CD4-positive, alpha-beta T cell (primary cell): ENCODE measurements around the gene WDR93. TPM values are rescaled to one million over a fixed set of nuclear protein-coding genes. Genes with fewer than 3 reads are reported as not detected.

Experiments
- ATAC-seq: fragments of 200-7000 bp; cut with Tn5 transposase; one replicate; pipeline ENCODE4 v1.10.0; 2022; ENCODE audit warnings: mild to moderate bottlenecking; ENCODE audit not compliant: poor library complexity
- CTCF ChIA-PET: fragments of 350-600 bp; sonication (Branson Sonifier 250); formaldehyde crosslinking; loops from one replicate; lab custom pipeline; 2021; ENCODE audit warnings: antibody characterized with exemption, inconsistent platforms; lab: Charles Lee
- POLR2A ChIA-PET: fragments of 350-600 bp; sonication (Branson Sonifier 250); formaldehyde crosslinking; loops from one replicate; lab custom pipeline; 2021; ENCODE audit warnings: antibody characterized with exemption, inconsistent platforms; lab: Charles Lee
- DNase-seq, 14 experiments: peaks; one replicate each; pipeline ENCODE4 v3.0.0-alpha.2; 2013 to 2020; ENCODE audit warnings: mixed read lengths in 2 of 14
- H3K27ac ChIP-seq, 2 donors: one replicate each; pipeline versions ENCODE4 v1.5.1 to v1.7.0; 2013; ENCODE audit warnings: low read length in 2 of 2, low read depth in 1 of 2, mild to moderate bottlenecking in 1 of 2
- H3K27me3 ChIP-seq, 2 experiments: 1 replicate in 1 of 2; 2 replicates in 1 of 2; pipeline versions ENCODE4 v1.6.1 to v1.7.0; 2013; ENCODE audit warnings: low read length in 2 of 2, control low read depth in 1 of 2, mild to moderate bottlenecking in 1 of 2, moderate library complexity in 1 of 2; ENCODE audit not compliant: insufficient read depth in 2 of 2, control insufficient read depth in 1 of 2
- H3K36me3 ChIP-seq: one replicate; pipeline ENCODE4 v1.6.1; 2013; ENCODE audit warnings: low read length, control low read depth; ENCODE audit not compliant: insufficient read depth
- H3K4me1 ChIP-seq: one replicate; pipeline ENCODE4 v1.6.1; 2013; ENCODE audit warnings: low read length, control low read depth; ENCODE audit not compliant: insufficient read depth
- H3K4me3 ChIP-seq: one replicate; pipeline ENCODE4 v1.5.1; 2013; ENCODE audit warnings: mild to moderate bottlenecking, low read length, moderate library complexity
- H3K9me3 ChIP-seq, 2 experiments: 1 replicate in 1 of 2; 2 replicates in 1 of 2; pipeline versions ENCODE4 v1.6.1 to v1.7.0; 2013; ENCODE audit warnings: low read length in 2 of 2, mild to moderate bottlenecking in 2 of 2, control low read depth in 1 of 2, moderate library complexity in 1 of 2; ENCODE audit not compliant: control insufficient read depth in 1 of 2, insufficient read depth in 1 of 2
- H3K27ac Mint-ChIP-seq: one replicate; pipeline ENCODE4 v1.8.0; 2020; ENCODE audit warnings: mixed read lengths
- H3K27me3 Mint-ChIP-seq: one replicate; pipeline ENCODE4 v1.8.0; 2021; ENCODE audit warnings: mixed read lengths
- H3K36me3 Mint-ChIP-seq: one replicate; pipeline ENCODE4 v1.8.0; 2021; ENCODE audit warnings: low read depth, mixed read lengths
- H3K4me1 Mint-ChIP-seq: one replicate; pipeline ENCODE4 v1.8.0; 2021; ENCODE audit warnings: low read depth, mixed read lengths
- H3K4me3 Mint-ChIP-seq: one replicate; pipeline ENCODE4 v1.8.0; 2020; ENCODE audit warnings: mild to moderate bottlenecking, mixed read lengths
- H3K9me3 Mint-ChIP-seq: one replicate; pipeline ENCODE4 v1.8.0; 2020; ENCODE audit warnings: mixed read lengths
- intact Hi-C, 2 experiments: fragments of 100-400 bp; cut with DNase I in 1 of 2; cut with micrococcal nuclease in 1 of 2; formaldehyde crosslinking; loops; one replicate each; pipeline versions ENCODE4 v1.15.1 to v1.9.0; 2023 to 2025; cut with DNase I, micrococcal nuclease
- total RNA-seq, 174 experiments: library from RNA in 2 of 174; stranded (reverse) in 2 of 174; gene quantifications; one replicate each; pipeline ENCODE4 v1.2.3 and lab custom pipeline; 2021 to 2026
- TF ChIP-seq, protein P1 (sequence below): fragments of 200-600 bp; IDR thresholded peaks from one replicate; pipeline ENCODE4 v1.8.0; 2022; ENCODE audit warnings: antibody characterized with exemption, mild to moderate bottlenecking

The WDR93 gene
- total RNA-seq, 2 experiments from 2014 or later: not detected

DNA sequence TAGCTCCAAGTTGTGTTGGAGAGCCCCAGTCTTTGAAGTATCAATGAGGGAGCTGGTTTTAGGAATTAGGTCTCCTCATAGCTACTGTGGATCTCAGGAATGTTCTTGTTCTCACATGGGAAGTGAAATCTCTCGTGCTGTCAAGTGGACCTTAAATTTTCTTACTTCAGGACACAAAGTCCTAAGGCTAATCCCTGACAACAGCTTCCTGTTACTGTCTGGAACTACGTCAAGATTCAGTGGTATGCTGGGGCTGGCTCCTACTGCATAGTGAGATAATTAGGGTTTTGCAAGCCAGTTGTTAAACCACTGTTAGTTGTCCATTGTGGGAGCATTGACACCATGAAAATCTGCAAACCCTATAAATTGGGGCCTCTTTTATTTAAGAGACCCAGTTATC, 37.6 kb downstream of the WDR93 start:
- Mint-ChIP-seq H3K27me3 (no peaks in the 10 kb centered on the region), H3K27ac (no peak overlapping the region), H3K4me3 (no peak overlapping the region), H3K9me3 (peaks cover 1% of the 10 kb centered on the region), H3K4me1 (no peaks in the 10 kb centered on the region), H3K36me3 (no peaks in the 10 kb centered on the region)
- Histone ChIP-seq H3K27me3 (no peaks in the 10 kb centered on the region), H3K9me3 (no peaks in the 10 kb centered on the region), H3K36me3 (no peaks in the 10 kb centered on the region), H3K27ac (no peak overlapping the region), H3K4me3 (no peak overlapping the region), H3K4me1 (no peaks in the 10 kb centered on the region)
- POLR2A ChIA-PET: no interaction called here
- TF ChIP-seq, protein P1, sequence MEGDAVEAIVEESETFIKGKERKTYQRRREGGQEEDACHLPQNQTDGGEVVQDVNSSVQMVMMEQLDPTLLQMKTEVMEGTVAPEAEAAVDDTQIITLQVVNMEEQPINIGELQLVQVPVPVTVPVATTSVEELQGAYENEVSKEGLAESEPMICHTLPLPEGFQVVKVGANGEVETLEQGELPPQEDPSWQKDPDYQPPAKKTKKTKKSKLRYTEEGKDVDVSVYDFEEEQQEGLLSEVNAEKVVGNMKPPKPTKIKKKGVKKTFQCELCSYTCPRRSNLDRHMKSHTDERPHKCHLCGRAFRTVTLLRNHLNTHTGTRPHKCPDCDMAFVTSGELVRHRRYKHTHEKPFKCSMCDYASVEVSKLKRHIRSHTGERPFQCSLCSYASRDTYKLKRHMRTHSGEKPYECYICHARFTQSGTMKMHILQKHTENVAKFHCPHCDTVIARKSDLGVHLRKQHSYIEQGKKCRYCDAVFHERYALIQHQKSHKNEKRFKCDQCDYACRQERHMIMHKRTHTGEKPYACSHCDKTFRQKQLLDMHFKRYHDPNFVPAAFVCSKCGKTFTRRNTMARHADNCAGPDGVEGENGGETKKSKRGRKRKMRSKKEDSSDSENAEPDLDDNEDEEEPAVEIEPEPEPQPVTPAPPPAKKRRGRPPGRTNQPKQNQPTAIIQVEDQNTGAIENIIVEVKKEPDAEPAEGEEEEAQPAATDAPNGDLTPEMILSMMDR: no peak
- ATAC-seq (no peak), DNase-seq (no peak)
- CTCF ChIA-PET: interaction anchor here (1.1 kb wide), 1 partner anchor 10 kb away, joined by 3 read pairs; no protein-coding TSS in a partner anchor
- intact Hi-C loops: no loop called here

DNA sequence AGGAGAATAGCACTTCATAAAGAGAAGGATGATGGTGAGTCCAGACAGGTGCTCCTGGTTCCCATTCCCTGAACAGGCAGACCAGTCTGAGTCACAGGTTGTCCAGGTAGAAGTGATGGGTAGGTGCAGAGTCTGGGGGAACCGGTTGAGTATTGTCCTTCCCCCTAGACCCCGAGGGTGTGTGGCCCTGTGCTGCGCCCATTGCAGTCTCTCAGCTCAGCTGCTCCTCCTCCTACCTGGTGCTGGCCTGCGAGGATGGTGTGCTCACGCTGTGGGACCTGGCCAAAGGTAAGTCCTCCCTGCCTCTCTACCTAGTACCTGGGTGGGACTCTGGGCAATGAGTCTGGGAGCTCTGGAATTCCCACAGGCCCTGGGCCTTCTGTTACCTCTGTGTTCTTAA, 40.7 kb downstream of the WDR93 start:
- POLR2A ChIA-PET: no interaction called here
- H3K36me3 Mint-ChIP-seq: no peaks in the 10 kb centered on the region
- Histone ChIP-seq H3K4me3 (no peak overlapping the region), H3K4me1 (no peaks in the 10 kb centered on the region), H3K27ac (no peak overlapping the region), H3K27me3 (peaks cover 0 to 2% of the 10 kb centered on the region in 2 experiments), H3K9me3 (no peaks in the 10 kb centered on the region), H3K36me3 (no peaks in the 10 kb centered on the region)
- DNase-seq (no peak), ATAC-seq (no peak)
- no peaks in the 10 kb centered on the region for H3K4me1 Mint-ChIP-seq
- TF ChIP-seq, protein P1: no peak
- H3K27ac Mint-ChIP-seq: no peak overlapping the region
- CTCF ChIA-PET: interaction anchor here (2.4 kb wide), 1 partner anchor 9 kb away, joined by 8 read pairs; no protein-coding TSS in a partner anchor
- H3K4me3 Mint-ChIP-seq: no peak overlapping the region
- H3K9me3 Mint-ChIP-seq: no peaks in the 10 kb centered on the region
- peaks cover 10% of the 10 kb centered on the region for H3K27me3 Mint-ChIP-seq
- intact Hi-C loops: no loop called here

DNA sequence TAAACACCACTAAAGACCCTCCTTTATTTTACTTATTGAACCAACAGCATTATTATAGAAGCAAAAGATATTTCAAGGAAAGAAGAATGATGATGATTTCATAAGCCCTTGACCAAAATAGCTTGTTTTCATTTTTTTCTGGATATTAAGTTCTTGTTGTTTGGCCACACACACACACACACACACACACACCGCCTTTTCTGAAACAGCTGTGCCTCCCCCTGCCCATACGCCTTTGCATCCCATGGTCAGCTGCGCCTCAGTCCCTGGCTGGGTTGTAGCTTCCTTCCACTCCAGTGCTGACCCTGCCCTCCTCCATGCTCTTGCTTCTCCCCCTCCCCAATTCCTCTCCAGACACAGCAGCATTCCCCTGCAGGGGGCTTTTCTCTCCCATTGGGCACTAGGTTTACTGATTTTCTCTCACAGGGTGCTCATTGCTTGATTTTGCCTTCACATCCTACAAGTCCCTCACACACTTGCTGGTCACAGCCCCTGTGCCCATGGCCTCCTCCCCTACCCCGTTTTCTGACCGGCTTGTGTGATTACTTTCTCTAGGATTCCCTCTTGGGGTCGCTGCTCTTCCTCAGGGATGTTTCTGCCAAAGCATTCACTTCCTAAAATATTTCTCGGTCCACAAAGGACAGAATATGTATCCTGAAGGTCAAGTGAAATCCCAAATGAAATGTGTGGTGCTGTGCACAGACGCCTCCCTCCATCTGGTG, 42.0 kb downstream of the WDR93 start:
- no peak overlapping the region for H3K4me3 Mint-ChIP-seq
- H3K4me1 Mint-ChIP-seq: no peaks in the 10 kb centered on the region
- H3K36me3 Mint-ChIP-seq: no peaks in the 10 kb centered on the region
- H3K27me3 ChIP-seq: peaks cover 2 to 6% of the 10 kb centered on the region in 2 experiments
- TF ChIP-seq, protein P1: no peak
- ATAC-seq: no peak
- no peaks in the 10 kb centered on the region for H3K9me3 Mint-ChIP-seq
- no peak overlapping the region for H3K4me3 ChIP-seq
- H3K9me3 ChIP-seq: no peaks in the 10 kb centered on the region
- intact Hi-C loops: no loop called here
- ChIA-PET CTCF (interaction anchor here (2.4 kb wide), 1 partner anchor 8 kb away, joined by 8 read pairs; no protein-coding TSS in a partner anchor), POLR2A (no interaction called here)
- no peak overlapping the region for H3K27ac Mint-ChIP-seq
- H3K4me1 ChIP-seq: no peaks in the 10 kb centered on the region
- H3K27ac ChIP-seq: no peak overlapping the region
- no peak for DNase-seq
- H3K27me3 Mint-ChIP-seq: peaks cover 14% of the 10 kb centered on the region
- H3K36me3 ChIP-seq: no peaks in the 10 kb centered on the region
